GM18951 (cell line): ENCODE data around the gene TRIM69.

Experiments used
- POLR2A ChIP-seq: IDR thresholded peaks from 4 replicates; pipeline ENCODE4 v1.6.1; 2011; ENCODE audit warnings: mild to moderate bottlenecking; ENCODE audit not compliant: insufficient read length, insufficient read depth; ENCODE audit errors: extremely low read depth
- in situ Hi-C: fragments of 300-500 bp; cut with MboI; formaldehyde crosslinking; loops from one replicate; pipeline ENCODE4 v1.12.0; 2022; ENCODE audit warnings: low sequenced_read_pairs, mixed read lengths, inconsistent platforms; ENCODE audit not compliant: unreplicated experiment

TRIM69 gene

DNA sequence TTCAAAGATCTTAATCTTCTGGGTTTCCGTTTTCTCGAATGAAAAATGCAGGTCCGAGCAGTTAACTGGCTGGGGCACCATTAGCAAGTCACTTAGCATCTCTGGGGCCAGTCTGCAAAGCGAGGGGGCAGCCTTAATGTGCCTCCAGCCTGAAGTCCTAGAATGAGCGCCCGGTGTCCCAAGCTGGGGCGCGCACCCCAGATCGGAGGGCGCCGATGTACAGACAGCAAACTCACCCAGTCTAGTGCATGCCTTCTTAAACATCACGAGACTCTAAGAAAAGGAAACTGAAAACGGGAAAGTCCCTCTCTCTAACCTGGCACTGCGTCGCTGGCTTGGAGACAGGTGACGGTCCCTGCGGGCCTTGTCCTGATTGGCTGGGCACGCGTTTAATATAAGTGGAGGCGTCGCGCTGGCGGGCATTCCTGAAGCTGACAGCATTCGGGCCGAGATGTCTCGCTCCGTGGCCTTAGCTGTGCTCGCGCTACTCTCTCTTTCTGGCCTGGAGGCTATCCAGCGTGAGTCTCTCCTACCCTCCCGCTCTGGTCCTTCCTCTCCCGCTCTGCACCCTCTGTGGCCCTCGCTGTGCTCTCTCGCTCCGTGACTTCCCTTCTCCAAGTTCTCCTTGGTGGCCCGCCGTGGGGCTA, 25.1 kb upstream of the TRIM69 start, which contains the start of the genes B2M and PATL2:
Gene B2M, plus strand, starts transcription at position 422 of the 647 bp plus-strand sequence. Its CDS starts 30 bp downstream, at position 452.
Gene PATL2, minus strand, starts transcription at position 228 of the 647 bp plus-strand sequence. CDS start 34,833 bp downstream, outside the sequence.
- in situ Hi-C loops = no loop called here
- peak; percentile 100 for TF ChIP-seq POLR2A

- no peak for TF ChIP-seq POLR2A
Measured at GRCh38 chr15:44711743-44712345, 24.5 kb upstream of the TRIM69 start.

DNA sequence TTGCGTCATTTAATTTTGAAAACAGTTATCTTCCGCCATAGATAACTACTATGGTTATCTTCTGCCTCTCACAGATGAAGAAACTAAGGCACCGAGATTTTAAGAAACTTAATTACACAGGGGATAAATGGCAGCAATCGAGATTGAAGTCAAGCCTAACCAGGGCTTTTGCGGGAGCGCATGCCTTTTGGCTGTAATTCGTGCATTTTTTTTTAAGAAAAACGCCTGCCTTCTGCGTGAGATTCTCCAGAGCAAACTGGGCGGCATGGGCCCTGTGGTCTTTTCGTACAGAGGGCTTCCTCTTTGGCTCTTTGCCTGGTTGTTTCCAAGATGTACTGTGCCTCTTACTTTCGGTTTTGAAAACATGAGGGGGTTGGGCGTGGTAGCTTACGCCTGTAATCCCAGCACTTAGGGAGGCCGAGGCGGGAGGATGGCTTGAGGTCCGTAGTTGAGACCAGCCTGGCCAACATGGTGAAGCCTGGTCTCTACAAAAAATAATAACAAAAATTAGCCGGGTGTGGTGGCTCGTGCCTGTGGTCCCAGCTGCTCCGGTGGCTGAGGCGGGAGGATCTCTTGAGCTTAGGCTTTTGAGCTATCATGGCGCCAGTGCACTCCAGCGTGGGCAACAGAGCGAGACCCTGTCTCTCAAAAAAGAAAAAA, 23.9 kb upstream of the TRIM69 start:
- in situ Hi-C loops = no loop called here
- no peak for TF ChIP-seq POLR2A

More at GRCh38 chr15:44711743-44712345, 24.5 kb upstream of the TRIM69 start:
- in situ Hi-C loops = no loop called here

DNA sequence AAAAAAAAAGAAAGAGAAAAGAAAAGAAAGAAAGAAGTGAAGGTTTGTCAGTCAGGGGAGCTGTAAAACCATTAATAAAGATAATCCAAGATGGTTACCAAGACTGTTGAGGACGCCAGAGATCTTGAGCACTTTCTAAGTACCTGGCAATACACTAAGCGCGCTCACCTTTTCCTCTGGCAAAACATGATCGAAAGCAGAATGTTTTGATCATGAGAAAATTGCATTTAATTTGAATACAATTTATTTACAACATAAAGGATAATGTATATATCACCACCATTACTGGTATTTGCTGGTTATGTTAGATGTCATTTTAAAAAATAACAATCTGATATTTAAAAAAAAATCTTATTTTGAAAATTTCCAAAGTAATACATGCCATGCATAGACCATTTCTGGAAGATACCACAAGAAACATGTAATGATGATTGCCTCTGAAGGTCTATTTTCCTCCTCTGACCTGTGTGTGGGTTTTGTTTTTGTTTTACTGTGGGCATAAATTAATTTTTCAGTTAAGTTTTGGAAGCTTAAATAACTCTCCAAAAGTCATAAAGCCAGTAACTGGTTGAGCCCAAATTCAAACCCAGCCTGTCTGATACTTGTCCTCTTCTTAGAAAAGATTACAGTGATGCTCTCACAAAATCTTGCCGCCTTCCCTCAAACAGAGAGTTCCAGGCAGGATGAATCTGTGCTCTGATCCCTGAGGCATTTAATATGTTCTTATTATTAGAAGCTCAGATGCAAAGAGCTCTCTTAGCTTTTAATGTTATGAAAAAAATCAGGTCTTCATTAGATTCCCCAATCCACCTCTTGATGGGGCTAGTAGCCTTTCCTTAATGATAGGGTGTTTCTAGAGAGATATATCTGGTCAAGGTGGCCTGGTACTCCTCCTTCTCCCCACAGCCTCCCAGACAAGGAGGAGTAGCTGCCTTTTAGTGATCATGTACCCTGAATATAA, 23.0 kb upstream of the TRIM69 start:
- in situ Hi-C loops = no loop called here
- peak; percentile 39 for TF ChIP-seq POLR2A

- in situ Hi-C loops = loop anchor here (5.0 kb wide), 1 partner anchor 48 kb away; no protein-coding TSS in a partner anchor
- peak; percentile 42 for TF ChIP-seq POLR2A
Measured at GRCh38 chr15:44715142-44715796, 21.1 kb upstream of the TRIM69 start.

- TF ChIP-seq POLR2A = peak; percentile 37
- in situ Hi-C loops = loop anchor here (5.0 kb wide), 1 partner anchor 49 kb away; no protein-coding TSS in a partner anchor
Measured at GRCh38 chr15:44715797-44716334, 20.5 kb upstream of the TRIM69 start.

DNA sequence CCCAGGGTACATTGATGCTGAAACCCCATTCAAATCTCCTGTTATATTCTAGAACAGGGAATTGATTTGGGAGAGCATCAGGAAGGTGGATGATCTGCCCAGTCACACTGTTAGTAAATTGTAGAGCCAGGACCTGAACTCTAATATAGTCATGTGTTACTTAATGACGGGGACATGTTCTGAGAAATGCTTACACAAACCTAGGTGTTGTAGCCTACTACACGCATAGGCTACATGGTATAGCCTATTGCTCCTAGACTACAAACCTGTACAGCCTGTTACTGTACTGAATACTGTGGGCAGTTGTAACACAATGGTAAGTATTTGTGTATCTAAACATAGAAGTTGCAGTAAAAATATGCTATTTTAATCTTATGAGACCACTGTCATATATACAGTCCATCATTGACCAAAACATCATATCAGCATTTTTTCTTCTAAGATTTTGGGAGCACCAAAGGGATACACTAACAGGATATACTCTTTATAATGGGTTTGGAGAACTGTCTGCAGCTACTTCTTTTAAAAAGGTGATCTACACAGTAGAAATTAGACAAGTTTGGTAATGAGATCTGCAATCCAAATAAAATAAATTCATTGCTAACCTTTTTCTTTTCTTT, 19.2 kb upstream of the TRIM69 start:
- peak; percentile 26 for TF ChIP-seq POLR2A

DNA sequence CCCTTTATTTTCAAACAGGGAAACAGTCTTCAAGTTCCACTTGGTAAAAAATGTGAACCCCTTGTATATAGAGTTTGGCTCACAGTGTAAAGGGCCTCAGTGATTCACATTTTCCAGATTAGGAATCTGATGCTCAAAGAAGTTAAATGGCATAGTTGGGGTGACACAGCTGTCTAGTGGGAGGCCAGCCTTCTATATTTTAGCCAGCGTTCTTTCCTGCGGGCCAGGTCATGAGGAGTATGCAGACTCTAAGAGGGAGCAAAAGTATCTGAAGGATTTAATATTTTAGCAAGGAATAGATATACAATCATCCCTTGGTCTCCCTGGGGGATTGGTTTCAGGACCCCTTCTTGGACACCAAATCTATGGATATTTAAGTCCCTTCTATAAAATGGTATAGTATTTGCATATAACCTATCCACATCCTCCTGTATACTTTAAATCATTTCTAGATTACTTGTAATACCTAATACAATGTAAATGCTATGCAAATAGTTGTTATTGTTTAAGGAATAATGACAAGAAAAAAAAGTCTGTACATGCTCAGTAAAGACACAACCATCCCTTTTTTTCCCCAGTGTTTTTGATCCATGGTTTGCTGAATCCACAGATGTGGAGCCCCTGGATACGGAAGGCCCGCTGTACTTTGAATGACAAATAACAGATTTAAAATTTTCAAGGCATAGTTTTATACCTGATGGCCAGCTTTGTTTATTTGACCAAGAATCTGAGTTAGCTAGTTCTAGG, 18.0 kb upstream of the TRIM69 start:
- in situ Hi-C loops = loop anchor here (5.0 kb wide), 1 partner anchor 51 kb away; no protein-coding TSS in a partner anchor
- TF ChIP-seq POLR2A = no peak

More for the DNA sequence above, 19.2 kb upstream of the TRIM69 start:
- in situ Hi-C loops = loop anchor here (5.0 kb wide), 1 partner anchor 50 kb away; no protein-coding TSS in a partner anchor

DNA sequence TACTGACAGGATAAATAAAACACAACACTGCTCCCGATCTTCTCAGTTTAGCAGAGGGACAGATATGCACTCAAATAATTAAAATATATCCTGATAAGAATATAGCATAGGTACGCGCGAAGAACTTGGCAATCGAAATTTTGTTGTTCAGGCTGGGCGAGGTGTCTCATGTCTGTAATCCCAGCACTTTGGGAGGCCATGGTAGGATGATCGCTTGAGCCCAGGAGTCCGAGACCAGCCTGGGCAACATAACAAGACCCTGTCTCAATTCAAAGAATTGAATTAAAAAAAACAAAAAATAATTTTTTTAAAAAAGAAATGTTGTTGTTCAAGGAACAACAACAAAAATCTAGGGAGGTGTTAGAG, 17.4 kb upstream of the TRIM69 start:
- TF ChIP-seq POLR2A = no peak
- in situ Hi-C loops = loop anchor here (5.0 kb wide), 1 partner anchor 52 kb away; no protein-coding TSS in a partner anchor

- TF ChIP-seq POLR2A = peak; percentile 70
- in situ Hi-C loops = loop anchor here (5.0 kb wide), 1 partner anchor 52 kb away; no protein-coding TSS in a partner anchor
Measured at GRCh38 chr15:44719293-44719999, 16.9 kb upstream of the TRIM69 start.
